GM19035 (cell line): ENCODE results near the gene AHI1.

ENCODE experiments used
- ATAC-seq: cut with Tn5 transposase; IDR thresholded peaks from one replicate; pipeline ENCODE4 v1.9.1; 2021; ENCODE audit not compliant: unreplicated experiment

AHI1 gene

DNA sequence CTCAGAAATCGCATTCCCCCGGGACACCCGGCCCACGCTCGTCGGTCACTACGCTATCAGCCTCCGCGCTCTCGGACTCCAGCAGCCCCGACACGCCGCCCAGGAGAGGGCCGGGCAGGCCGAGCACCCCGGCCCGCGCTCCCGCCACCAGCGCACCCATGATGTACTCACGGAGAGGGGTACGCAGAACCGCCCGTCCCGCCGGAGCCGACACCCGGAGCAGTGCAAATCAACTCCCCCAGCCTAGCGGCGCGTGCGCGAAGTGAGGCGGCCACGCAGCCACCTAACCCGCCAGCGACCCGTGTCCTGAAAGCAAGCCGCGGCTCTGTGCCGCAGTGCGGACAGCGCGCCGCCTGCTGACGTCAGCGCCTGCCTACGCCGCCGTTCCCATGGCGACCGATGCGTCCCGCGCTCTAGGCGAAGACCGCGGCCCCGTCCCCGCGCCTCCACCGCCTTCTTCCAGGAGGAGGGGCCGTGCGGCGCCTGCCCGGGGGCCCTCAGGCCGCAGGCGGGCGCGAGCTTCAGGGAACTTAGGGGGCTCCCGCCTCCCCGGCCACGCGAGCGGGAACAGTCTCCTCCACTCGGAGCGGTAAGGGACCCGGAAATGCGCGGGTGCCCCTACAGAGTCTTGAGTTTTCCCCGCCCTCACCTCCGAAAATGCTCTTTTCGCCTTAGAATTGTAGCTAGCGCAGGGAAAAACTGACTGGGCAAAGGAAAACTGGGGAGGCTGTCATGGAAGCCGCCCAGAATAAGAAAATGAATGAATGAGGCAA, at the start of gene AHI1:
Gene AHI1 (minus strand): TSS at position 329 of the 773 bp plus-strand sequence. CDS start 5,503 bp downstream, outside the sequence.
- peak; percentile 97 for ATAC-seq

DNA sequence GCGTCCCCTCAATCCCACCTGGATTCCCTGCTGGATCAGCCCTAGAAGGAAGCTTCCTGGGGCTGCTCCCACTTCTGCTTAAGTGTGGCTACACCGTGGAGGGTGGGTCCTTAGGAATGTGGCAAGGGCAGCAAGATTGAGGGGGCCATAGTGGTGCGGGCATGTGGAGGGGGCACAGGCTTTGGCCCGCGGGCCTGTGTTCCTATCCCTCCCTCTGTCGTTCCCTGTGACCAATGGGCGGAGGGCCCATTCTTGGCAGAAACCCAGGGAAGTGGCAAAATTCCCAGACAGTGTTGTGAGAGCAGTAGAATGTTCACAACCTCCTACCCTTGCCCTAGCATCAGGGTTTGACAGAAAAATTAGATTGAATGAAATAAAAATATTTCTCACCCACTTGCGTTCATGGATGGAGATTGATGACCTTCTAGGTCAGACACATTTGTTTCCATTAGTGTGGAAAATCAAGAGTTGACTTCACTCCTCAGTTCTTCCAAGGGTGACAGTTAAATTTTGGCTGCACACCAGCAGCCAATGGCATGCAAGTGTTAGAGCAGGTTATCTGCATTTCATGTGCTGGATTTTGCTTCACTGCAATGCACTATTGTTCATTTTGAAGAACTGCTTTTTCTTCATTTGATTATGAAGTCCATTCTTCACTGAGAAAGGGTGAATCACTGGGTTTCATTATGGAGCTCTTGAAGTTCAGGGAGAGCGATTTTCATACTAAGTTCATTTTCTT, 49.3 kb upstream of the AHI1 start:
- no peak for ATAC-seq

DNA sequence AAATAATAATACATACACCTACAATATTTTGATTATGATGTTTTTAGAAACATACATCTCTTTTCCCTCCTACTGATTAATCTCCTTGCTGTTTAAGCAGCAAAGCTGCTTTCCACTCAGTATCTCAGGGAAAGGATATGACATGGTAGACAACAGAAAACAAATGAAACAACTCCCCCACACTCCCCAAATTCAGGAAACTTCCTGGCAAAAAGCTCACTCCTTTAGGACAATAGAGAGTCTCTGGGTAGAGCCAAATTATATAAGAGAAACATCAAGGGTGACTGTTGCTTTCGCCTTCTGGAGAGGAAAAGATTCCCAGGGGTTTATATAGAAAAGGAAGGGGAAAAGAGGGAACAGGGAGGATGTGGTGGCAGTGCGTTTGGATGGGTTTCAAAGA, 48.7 kb upstream of the AHI1 start:
- no peak for ATAC-seq

DNA sequence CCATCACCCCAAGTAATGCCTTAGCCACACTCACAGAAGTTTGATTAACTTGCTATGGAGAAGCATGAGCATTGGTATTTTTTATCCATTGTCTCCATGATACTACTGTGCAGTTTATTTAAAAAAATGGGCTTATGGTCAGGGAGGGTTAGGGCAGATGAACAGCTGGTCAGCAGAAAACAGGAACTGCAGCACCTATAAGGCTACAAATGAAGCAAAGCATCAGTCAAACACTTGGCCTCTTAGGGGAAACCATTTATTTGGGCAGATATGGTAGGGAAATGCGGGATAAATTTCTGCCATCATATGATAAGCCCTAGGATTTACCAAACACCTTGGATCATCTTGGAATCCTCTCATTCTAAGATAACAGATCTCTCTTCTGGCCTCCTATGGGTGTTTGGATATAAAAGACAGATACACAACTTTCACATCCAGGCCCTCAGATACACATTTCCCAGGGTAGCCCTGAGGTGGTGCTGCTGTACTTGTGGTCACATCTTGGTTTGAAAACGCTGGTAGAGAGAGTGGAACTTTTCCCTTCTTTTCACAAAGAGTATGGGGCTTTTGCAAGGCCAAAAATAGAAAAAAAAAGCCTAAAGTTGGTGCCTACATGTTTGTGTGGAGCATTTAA, 42.8 kb upstream of the AHI1 start:
- no peak for ATAC-seq

DNA sequence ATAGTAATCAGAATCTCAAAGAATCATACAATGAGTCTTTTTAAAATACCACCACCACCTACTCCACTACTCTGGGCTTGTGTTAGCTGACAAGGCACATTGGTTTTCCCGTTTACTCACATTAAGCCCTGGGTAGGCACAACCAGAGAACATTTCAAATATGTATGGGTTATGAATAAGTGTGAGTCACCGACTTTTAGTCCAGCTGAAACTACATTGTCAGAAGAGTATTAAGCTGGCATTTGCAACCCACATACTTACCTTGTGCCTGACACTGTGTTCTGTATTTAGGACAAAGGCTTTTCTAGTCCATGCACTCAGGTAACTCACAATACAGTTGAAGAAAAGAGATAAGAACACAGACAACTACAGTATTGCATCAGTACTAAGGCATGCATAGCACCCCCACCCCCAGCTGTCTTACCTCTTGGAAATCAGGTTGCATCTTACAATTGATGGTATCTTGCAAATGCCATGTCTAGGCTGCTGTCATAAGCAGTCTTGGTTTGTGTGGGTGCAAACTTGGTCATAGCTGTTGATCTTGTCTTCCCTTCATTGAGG, 40.3 kb upstream of the AHI1 start:
- ATAC-seq = no peak

DNA sequence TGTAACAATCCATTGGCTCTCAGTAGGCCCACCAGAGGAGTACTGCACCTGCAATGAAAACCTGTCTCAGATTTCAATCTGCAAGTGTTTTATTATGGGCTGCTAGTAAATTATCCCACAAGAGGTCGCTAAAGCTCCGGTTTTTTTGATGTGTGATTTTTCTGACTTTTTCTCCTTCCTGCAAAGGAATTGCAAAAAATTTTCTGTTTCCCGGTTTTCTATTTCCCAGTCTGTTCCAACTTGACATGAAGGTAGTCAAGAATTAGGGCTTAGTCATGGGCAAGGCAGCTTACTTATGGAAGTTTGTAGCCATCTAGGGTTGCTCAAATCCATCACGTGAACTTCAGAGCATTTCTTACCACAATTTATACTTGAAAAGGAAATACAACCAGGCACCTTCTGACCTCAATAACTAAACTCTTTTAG, 38.5 kb upstream of the AHI1 start:
- no peak for ATAC-seq

DNA sequence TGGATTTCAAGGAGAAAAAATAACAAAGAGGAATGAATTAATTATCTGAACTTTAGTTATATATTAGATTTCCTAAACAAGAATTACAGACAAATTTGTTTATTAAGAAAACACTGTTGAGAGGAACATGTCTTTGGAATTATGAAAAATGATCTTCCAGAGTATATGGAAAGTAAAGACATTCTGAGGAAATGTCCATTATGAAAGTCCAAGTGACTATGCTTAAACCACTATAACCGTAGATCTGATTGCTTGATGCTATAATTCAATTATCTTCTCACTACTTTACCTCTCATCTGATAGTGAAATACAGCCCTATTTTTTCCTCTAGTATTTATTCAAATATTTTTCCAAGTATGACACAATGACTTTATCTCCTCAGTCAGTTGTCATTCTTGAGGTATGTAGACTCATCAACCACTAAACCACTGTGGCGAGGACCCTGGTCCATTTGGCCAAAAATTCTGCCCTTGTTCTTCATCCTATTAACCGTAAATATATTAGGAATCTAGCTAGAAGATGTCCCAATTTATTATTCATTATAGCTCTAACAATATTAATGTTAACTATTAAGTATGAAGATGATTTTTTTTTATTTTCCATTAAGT, 37.3 kb upstream of the AHI1 start:
- ATAC-seq = no peak

DNA sequence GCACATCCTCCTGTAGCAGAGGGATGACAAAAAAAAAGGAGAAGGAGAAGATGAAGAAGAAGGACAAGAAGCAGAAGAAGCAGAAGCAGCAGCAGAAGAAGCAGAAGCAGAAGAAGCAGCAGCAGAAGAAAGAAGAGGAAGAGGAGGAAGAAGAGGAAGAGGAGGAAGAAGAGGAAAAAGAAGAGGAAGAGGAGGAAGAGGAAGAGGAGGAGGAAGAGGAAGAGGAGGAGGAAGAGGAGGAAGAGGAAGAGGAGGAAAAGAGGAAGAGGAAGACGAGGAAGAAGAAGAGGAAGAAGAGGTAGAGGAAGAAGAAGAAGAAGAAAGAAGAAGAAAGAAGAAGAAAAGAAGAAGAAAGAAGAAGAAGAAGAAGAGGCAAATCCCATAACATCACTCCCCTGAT, 35.0 kb upstream of the AHI1 start:
- ATAC-seq = no peak

DNA sequence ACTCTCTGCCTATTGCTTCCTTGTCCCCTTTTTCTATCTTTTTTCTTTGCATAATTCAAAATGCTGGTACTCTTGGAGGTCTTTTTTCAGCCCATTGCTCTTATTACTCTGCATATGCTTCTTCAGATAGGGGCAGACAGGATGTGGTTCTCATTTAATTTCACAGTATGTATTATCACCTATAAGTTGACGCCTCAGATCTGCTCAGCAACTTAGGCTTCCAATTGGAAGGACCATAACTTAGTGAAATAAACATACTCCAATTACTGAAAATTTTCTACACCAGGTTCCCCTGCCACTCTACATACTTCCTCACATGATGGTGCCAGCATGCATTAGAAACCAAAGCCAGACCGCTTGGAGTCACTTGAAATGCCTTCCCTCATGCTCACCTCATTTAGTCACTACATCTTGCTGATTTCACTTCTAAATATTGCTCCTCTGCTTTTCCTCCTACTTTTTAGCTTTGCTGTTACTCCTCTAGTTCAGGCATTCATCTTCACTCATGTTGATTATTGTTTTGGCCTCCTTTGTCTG, 34.5 kb upstream of the AHI1 start:
- no peak for ATAC-seq

DNA sequence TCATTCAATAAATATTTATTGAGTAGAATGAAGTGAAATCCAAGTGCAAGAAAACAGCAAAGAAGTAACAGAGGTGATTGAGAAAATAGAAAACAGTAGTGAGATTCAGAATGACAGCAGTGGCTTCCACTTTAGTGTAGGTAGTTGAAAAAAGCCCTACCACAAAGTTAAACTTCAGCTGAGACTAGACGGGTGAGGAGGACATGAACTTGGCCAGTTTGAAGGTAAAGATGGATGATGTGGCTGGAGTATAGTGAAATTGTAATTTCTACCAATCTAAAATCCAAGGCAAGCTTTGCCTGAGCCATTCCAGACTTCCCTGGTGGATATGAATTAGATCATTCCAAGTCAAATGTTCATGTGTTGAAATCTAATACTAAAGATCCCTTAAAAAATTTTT, 32.6 kb upstream of the AHI1 start:
- no peak for ATAC-seq

DNA sequence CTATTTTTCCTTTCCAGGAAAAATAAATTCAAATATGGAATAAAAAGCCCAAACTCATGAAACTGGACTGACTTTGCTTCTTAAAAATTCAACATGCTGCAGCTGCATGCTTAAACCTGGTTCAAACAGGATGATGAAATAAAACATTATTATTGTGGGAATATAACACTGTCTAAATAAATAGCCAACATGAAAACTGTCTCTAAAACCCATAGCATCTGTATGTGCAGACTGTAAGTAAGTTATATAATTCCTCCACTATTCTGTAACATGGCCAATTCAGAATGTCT, 30.4 kb upstream of the AHI1 start:
- ATAC-seq = no peak

DNA sequence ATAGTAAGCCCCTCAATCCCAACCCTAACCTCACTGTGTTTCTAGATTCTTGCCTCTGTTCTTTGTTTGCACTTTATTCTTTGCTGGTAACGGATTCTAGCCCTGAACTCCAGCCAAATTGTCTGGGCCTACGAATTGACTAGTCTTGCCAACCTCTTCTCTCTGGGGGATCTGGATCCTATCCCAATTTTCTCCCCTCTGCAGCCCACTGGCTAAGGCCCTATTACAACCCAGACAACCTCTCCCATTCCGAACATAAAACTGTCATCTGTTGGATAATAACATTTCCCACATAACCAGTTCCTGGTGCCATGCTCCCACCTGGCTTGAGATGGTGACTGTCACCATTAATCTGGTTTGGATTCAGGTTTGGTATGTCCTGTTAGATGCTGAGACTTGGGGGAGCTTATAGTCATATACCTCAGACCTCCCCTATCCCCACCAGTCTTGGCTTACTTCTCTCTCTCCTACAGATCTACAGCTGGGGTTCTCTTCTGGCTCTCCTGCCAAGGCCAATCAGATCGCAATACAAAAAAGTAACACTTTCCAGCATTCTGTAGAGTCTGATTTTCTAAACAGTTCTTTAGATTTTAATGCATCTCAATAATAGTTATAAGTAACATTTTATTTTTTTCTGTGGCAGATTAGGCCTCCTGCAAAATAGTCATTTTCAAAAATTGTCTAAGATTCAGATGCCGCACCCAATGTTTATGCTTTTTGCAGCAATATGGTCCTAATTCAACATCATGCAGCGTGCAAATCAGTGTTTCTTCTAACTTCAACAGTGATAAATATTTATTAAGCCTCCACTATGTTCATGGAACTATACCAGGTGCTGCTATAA, 29.8 kb upstream of the AHI1 start:
- no peak for ATAC-seq

DNA sequence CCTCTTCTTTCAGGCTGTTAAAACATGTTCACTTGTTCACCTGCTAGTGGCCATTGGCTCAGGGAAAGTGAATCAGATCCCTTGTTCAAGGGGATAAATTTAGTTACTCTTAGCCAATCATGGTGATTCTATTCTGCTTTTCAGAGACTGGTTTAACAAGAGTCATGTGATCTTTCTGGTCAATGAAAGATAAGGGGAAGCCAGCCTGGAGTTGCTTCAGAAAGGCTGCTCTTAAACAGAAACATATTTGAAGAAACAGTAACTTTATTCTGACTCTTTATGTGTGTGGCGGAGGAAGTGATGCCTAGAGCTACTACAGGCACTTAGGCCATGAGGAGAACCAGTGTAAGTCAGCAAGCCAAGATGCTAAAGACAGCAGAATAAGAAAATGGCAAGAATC, 28.1 kb upstream of the AHI1 start:
- ATAC-seq = no peak

DNA sequence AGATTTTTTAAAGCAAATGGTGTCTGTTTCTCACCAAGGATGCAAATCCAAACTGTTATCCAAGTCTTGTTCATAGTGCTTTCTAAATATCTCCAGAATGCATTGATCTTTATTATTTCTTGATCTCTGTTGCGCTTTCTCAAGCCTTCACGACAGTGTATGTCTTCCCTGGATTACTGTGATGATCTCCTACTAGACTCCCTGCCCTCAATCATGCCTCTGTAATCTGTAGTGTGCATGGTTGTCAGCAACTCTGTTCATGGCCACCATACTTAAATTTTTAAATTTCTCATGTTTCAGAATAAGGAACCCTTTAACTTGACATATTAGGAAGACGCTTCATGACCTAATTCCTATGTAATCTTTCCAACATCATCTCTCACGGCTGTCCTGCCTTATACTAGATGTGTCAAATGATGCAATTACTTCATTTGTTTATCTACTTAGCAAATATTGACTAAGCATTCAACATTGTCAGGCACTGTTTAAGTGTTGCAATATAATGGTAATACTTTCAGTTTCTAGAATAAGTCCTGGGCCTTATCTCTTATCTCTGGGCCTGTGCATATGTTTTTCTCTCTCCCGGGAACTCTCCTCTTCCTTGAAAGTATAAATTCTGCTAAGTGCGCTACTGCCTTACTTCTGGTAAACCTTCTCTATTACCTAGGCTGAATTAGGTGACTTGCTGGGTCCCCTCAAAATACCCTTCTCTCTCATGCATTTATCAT, 25.6 kb upstream of the AHI1 start:
- no peak for ATAC-seq

DNA sequence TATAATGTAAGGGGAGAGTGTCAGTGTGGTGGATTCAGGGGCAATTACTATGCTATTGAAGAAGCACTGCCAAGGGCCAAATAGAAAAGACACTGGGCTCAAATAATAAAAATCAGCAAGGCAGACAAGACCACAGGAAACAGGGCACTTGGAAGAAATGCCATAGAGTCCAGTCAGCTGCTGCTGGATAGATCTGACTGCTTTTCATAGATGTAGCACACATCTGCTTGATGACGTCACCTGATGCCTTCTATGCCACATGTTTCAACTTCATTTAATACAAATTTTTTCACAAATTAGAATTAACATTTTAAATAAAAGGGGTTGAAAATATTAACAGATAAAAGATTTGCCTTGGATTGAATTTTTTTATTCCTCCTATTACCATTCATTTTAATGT, 23.9 kb upstream of the AHI1 start:
- ATAC-seq = no peak

DNA sequence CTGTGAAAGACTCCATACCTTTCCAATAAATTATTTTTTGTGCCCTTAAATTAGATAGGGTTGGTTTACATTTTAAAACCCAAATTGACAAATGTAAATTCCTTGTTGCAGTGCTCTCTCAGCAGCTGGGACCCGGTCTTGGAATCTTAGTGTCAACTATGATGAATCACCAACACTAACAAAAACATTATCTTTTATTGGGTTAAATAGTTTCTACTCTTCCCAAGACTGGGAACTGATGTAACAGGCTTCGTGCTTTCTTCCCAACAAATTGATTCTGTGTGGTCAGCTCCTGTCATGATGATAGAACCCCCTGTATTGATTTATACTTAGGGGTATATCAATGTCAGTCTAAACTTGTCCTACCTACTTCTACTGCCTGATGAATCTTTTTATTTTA, 23.2 kb upstream of the AHI1 start:
- no peak for ATAC-seq

DNA sequence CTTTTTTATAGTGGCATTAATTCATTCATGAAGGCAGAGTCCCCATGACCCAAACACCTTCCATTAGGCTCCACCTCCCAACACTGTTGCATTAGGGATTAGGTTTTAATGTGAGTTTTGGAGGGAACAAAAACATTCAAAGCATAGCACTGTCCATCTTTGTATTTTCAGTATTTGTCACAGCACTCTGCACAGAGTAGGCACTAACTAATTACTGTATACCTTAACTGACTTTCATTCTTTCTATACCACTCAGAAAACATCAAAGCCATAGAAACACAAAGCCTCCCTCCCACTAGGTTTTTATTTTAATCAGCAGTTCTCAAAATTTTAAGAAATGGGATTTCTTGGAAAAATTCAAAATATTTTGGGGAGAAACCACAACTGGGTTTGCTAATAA, 21.8 kb upstream of the AHI1 start:
- ATAC-seq = no peak

DNA sequence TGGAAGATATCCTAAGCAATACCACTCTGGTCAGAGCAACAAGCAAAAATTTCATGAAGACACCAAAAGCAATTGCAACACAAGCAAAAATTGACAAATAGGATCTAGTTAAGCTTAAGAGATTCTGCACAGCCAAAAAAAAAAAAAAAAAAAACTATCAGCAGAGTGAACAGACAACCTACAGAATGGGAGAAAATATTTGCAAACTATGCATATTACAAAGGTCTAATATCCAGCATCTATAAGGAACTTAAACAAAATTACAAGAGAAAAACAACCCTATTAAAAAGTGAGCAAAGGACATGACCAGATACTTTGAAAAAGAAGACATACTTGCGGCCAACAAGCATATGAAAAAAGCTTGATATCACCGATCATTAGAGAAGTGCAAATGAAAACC, 20.0 kb upstream of the AHI1 start:
- no peak for ATAC-seq

DNA sequence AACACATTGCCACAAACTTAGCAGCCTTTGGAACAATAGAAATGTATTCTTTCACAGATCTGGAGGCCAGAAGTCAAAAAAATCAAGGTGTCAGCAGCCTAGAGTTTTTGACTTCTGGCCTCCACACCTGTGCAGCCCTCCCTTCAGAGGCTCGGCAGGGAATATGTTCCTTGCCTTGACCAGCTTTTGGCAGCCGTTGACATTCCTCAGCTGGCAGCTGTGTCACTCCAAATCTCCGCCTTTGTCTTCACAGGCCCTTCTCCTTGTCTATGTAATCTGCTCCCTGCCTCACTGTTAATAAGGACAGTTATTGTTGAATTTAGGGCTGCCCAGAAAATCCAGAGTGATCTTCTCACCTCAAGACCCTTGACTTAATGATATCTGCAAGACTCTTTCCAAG, 17.2 kb upstream of the AHI1 start:
- no peak for ATAC-seq
